ENCODE results near the gene IRGQ.

DNA sequence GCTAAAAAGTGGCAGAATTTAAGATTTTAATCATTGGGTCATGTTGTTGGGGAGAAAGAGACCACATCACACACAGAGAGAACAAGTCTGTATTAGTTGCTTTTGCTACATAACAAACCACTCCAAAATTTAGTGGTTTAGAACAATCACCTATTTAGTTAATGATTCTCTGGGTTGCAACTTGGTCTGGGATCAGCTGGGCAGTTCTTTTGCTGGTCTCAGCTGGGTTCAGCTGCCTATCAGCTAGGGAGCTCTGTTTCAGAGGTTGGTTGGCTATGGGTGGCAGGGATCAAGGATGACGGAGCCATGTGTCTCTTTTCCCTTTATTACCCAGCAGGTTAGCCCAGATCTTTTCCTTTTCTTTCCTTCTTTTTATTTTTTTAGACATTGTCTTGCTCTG lies 11.4 kb downstream of the IRGQ start:
- TF ChIP-seq, protein P1, sequence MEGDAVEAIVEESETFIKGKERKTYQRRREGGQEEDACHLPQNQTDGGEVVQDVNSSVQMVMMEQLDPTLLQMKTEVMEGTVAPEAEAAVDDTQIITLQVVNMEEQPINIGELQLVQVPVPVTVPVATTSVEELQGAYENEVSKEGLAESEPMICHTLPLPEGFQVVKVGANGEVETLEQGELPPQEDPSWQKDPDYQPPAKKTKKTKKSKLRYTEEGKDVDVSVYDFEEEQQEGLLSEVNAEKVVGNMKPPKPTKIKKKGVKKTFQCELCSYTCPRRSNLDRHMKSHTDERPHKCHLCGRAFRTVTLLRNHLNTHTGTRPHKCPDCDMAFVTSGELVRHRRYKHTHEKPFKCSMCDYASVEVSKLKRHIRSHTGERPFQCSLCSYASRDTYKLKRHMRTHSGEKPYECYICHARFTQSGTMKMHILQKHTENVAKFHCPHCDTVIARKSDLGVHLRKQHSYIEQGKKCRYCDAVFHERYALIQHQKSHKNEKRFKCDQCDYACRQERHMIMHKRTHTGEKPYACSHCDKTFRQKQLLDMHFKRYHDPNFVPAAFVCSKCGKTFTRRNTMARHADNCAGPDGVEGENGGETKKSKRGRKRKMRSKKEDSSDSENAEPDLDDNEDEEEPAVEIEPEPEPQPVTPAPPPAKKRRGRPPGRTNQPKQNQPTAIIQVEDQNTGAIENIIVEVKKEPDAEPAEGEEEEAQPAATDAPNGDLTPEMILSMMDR (conservative IDR thresholded peaks at IDR 0.05): no peak
- no peak for TF ChIP-seq EZH2 (IDR thresholded peaks at IDR 0.05; ENCODE audit: low read depth)

Measured in PC-9 (cell line).